Esophagus squamous epithelium (tissue), 4 donors: Measurements from ENCODE around the gene C1orf167.

Experiments
- CTCF ChIP-seq, 6 experiments: fragments of 450-650 bp in 4 of 6; fragments of 200-600 bp in 2 of 6; sonication (generic) in 2 of 6; IDR thresholded peaks; one replicate each; pipeline ENCODE4 v1.5.1; 2016 to 2019; ENCODE audit warnings: antibody characterized with exemption in 6 of 6, mild to moderate bottlenecking in 4 of 6, moderate library complexity in 4 of 6
- POLR2A ChIP-seq, 4 donors: fragments of 450-650 bp; IDR thresholded peaks; one replicate each; pipeline ENCODE4 v1.6.1; 2017; ENCODE audit warnings: antibody characterized with exemption in 4 of 4, mild to moderate bottlenecking in 4 of 4, moderate library complexity in 3 of 4

- no peak for TF ChIP-seq CTCF (IDR thresholded peaks at IDR 0.05)
- no peak for TF ChIP-seq POLR2A (IDR thresholded peaks at IDR 0.05)
Observed at GRCh38 chr1:11813021-11813420, 51.0 kb downstream of the C1orf167 start.
